ENCODE data around the gene UGT8.
"Not testable (repeated sequence)": the region's sequence is repeated elsewhere in the genome, so short reads cannot be mapped to it uniquely, and the experiment has no call there.

Gene UGT8

DNA sequence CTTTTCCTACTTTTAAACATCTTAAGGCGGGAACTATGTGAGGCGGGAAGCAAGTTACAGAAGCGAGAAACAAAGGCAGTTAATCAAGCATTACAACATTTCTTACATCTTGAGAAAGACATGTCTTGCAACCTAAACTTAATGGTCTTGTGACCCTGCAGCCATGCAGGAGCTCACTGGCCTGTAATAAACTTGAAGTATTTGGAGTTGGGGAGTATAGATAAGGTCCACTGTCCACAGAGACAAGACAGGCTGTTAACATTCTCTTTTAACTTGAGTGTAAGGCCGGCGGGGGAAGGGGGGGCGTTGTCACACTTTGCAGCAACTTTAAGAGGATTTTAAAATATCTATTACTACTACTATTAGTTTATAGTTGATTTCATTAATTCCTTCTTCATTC lies 10.3 kb upstream of the UGT8 start:
- TF ChIP-seq POU2F2 (IDR thresholded peaks at IDR 0.05; ENCODE audit: low read depth, low read length) = no peak
- TF ChIP-seq TAF1 (IDR thresholded peaks at IDR 0.05; ENCODE audit: low read depth, low read length) = no peak
- no peak for TF ChIP-seq SPI1 (IDR thresholded peaks at IDR 0.05; ENCODE audit: low read depth, low read length)
- no peak for TF ChIP-seq POLR2A (IDR thresholded peaks at IDR 0.05; ENCODE audit: low read depth, low read length)
- TF ChIP-seq PAX5 (IDR thresholded peaks at IDR 0.05; ENCODE audit: insufficient read depth, low read length, severe bottlenecking) = no peak
- no peak for TF ChIP-seq POLR2AphosphoS5 (IDR thresholded peaks at IDR 0.05; ENCODE audit: low read depth, low read length)
- DNase-seq (ENCODE audit: insufficient read length, low spot score) (no peak), FAIRE-seq (no peak)

DNA sequence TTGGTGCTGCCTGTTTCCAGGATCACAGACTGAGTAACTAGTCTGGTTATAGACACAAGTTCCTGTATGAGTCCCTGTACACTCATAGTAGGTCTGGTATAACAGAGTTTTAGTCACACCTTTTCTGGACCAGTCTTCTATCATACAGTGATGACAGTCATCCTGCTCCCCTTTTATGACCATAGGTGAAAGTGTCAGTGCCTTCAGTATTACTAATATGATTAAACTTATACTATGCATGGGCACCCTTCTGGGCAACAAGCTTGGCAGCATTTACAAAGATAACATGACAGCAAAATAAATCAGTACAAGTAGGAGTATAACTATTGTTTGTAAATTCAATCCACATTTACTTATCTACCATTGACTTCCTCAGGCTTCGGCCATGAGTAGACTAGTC lies 8.2 kb upstream of the UGT8 start:
- not testable (repeated sequence) for DNase-seq (ENCODE audit: insufficient read length, low spot score); FAIRE-seq

DNA sequence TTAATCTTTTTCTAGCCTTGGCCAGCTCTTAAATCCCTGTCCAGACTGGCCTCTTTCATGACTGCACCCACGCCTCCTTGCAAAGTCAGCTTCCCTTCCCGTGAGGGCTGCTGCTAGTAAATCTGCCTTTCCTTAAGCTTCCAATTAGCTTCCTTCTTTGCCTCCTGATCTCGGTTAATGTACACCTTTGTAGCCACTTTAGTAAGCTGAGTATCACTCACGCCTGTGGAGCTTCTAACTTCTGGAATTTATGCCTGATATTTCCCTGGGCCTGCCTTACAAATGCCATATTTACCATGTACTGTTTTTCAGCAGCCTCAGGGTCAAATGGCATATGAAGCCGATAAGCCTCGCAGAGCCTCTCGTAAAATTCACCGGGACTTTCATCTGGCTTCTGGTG lies 5.1 kb upstream of the UGT8 start:
- TF ChIP-seq SPI1 (IDR thresholded peaks at IDR 0.05; ENCODE audit: low read depth, low read length) = no peak
- TF ChIP-seq PAX5 (IDR thresholded peaks at IDR 0.05; ENCODE audit: insufficient read depth, low read length, severe bottlenecking) = no peak
- no peak for TF ChIP-seq TAF1 (IDR thresholded peaks at IDR 0.05; ENCODE audit: low read depth, low read length)
- no peak for TF ChIP-seq POU2F2 (IDR thresholded peaks at IDR 0.05; ENCODE audit: low read depth, low read length)
- TF ChIP-seq POLR2AphosphoS5 (IDR thresholded peaks at IDR 0.05; ENCODE audit: low read depth, low read length) = no peak
- TF ChIP-seq POLR2A (IDR thresholded peaks at IDR 0.05; ENCODE audit: low read depth, low read length) = no peak
- FAIRE-seq = no peak

DNA sequence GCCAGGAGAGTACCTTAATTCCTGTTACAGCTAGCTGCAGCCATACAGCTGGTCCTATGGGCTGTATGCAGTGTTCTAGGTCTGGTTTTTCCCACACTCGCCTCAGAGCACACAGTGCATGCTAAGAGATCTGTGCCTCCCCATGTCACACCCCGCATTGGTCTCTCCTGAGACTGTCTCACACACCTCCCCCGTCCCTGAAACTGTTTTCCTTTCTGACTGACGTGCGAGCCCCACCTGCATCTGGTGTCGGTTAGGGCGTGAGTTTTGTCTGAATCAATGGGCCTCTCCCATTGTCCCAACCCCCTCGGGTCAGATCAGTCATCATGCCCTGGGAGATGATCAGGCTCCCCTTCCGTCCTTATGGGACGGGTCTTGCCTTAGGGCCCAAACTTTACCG lies 3.4 kb upstream of the UGT8 start:
- FAIRE-seq (no peak), DNase-seq (ENCODE audit: insufficient read length, low spot score) (no peak)
- TF ChIP-seq POLR2A (IDR thresholded peaks at IDR 0.05; ENCODE audit: low read depth, low read length) = no peak
- no peak for TF ChIP-seq POU2F2 (IDR thresholded peaks at IDR 0.05; ENCODE audit: low read depth, low read length)
- TF ChIP-seq SPI1 (IDR thresholded peaks at IDR 0.05; ENCODE audit: low read depth, low read length) = no peak
- TF ChIP-seq POLR2AphosphoS5 (IDR thresholded peaks at IDR 0.05; ENCODE audit: low read depth, low read length) = no peak
- no peak for TF ChIP-seq TAF1 (IDR thresholded peaks at IDR 0.05; ENCODE audit: low read depth, low read length)
- no peak for TF ChIP-seq PAX5 (IDR thresholded peaks at IDR 0.05; ENCODE audit: insufficient read depth, low read length, severe bottlenecking)

More for the DNA sequence above, 5.1 kb upstream of the UGT8 start:
- DNase-seq (ENCODE audit: insufficient read length, low spot score) = no peak

DNA sequence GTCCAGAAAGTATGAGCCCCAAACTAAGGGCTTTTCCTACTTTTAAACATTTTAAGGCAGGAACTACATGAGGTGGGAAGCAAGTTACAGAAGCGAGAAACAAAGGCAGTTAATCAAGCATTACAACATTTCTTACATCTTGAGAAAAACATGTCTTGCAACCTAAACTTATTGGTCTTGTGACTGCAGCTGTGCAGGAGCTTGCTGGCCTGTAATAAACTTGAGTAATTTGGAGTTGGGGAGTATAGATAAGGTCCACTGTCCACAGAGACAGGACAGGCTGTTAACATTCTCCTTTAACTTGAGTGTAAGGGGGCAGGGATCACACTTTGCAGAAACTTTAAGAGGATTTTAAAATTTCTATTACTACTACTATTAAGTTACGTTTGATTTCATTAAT lies 2.7 kb upstream of the UGT8 start:
- no peak for DNase-seq (ENCODE audit: insufficient read length, low spot score)
- TF ChIP-seq TAF1 (IDR thresholded peaks at IDR 0.05; ENCODE audit: low read depth, low read length) (no peak), POLR2AphosphoS5 (IDR thresholded peaks at IDR 0.05; ENCODE audit: low read depth, low read length) (no peak), POU2F2 (IDR thresholded peaks at IDR 0.05; ENCODE audit: low read depth, low read length) (no peak), POLR2A (IDR thresholded peaks at IDR 0.05; ENCODE audit: low read depth, low read length) (no peak), SPI1 (IDR thresholded peaks at IDR 0.05; ENCODE audit: low read depth, low read length) (no peak), PAX5 (IDR thresholded peaks at IDR 0.05; ENCODE audit: insufficient read depth, low read length, severe bottlenecking) (no peak)
- no peak for FAIRE-seq

DNA sequence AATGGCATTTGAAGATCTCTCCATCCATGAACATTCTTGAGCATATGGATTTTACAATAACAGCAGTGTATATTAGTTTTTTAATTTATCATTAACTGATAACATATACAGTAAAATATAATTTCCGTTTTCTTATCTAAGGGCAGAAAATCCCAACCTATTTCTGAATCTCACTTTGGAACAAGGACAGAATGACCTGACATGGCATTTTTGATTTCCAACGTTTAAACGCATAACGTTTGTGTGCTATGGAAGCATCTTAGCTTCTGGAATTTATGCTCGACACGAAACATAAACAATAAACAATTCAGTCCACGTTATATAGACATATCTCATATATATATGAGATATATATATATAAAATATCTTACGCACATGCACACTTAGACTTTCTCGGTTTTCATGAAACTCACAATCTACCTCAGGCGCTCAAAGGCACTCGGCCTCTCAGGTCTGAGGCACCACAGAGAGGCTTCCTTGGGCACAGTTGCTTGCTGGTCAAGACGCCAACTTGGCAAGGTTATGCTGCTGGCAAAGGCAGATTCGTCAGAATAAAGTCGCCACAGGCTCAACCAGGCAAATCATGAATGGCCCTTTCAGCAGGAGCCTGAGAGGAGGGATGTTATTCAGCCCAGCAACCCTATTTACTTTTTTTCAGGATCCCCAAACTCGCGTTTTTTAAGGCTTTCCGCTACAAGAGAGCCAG lies 1.0 kb upstream of the UGT8 start:
- DNase-seq (ENCODE audit: insufficient read length, low spot score) (no peak), FAIRE-seq (peak; percentile 20)
- TF ChIP-seq SPI1 (IDR thresholded peaks at IDR 0.05; ENCODE audit: low read depth, low read length) (no peak), POLR2A (IDR thresholded peaks at IDR 0.05; ENCODE audit: low read depth, low read length) (no peak), TAF1 (IDR thresholded peaks at IDR 0.05; ENCODE audit: low read depth, low read length) (no peak), POU2F2 (IDR thresholded peaks at IDR 0.05; ENCODE audit: low read depth, low read length) (no peak), PAX5 (IDR thresholded peaks at IDR 0.05; ENCODE audit: insufficient read depth, low read length, severe bottlenecking) (no peak), POLR2AphosphoS5 (IDR thresholded peaks at IDR 0.05; ENCODE audit: low read depth, low read length) (no peak)

DNA sequence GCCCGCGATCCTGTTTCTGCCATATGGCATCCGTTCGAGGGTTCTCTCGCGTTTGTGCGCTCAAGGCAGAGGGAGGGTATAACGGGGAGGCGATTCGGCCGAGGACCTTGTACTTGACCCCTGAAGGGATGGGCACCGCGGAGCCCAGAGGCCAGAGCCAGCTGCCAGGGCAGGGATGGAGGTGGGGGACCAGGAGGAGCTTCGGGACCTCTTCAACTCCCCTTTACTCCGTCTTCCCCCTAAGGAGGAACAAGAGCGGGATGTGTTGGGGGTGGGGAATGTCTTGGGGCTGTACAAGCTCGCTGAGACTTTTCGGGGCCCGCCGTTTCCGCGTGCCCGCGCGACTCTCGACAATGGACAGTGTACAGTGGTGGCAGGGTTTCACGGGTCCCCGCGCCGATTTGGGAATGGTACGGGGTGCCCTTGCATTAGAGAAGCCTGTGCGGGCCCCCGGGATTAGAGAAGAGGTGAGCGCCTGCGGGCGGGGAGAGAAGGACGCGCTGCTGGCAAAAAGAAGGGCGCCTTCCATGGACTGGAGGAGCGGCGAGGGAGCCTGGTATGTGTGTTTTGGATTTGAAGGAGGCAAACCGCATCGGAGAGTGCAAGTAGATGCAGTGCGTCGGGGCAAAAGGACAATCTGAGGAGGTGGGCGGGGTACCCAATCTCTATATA lies 760 bp downstream of the UGT8 start:
- FAIRE-seq = peak; percentile 68
- no peak for DNase-seq (ENCODE audit: insufficient read length, low spot score)
- TF ChIP-seq TAF1 (IDR thresholded peaks at IDR 0.05; ENCODE audit: low read depth, low read length) = no peak
- TF ChIP-seq SPI1 (IDR thresholded peaks at IDR 0.05; ENCODE audit: low read depth, low read length) = no peak
- no peak for TF ChIP-seq PAX5 (IDR thresholded peaks at IDR 0.05; ENCODE audit: insufficient read depth, low read length, severe bottlenecking)
- TF ChIP-seq POLR2A (IDR thresholded peaks at IDR 0.05; ENCODE audit: low read depth, low read length) = no peak
- TF ChIP-seq POU2F2 (IDR thresholded peaks at IDR 0.05; ENCODE audit: low read depth, low read length) = no peak
- no peak for TF ChIP-seq POLR2AphosphoS5 (IDR thresholded peaks at IDR 0.05; ENCODE audit: low read depth, low read length)

DNA sequence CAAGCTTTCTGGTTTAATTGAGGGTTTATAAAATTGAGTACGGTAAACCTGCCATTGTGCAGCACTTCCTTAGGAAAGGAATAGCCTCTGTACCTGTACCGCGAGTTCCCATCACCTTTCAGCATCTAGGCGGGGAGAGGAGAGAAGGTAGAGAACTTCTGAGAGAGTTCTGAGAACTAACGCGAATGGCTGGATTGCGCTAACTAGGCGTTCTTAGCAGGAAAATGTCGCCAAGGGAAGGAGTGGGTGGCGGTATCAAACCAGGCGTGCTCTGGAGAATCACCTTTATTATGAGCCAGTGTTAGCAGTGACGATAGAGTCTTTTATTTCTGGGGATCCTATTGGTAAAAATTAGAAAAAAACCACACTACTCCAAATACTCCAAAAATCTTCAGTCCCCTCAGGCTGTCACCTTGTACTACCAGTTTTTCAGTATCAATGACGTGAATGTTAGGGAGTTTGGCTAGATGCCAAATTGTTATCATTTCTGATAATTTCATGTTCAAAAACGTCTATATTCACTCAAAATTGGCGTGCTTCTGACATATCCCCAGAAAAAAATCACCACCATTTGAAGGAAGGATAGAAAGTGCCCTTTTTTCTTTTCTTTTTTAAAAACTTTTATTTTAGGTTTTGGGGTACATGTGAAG lies 1.4 kb downstream of the UGT8 start:
- TF ChIP-seq SPI1 (IDR thresholded peaks at IDR 0.05; ENCODE audit: low read depth, low read length) (no peak), POLR2A (IDR thresholded peaks at IDR 0.05; ENCODE audit: low read depth, low read length) (no peak), PAX5 (IDR thresholded peaks at IDR 0.05; ENCODE audit: insufficient read depth, low read length, severe bottlenecking) (no peak)
- DNase-seq (ENCODE audit: insufficient read length, low spot score) (no peak), FAIRE-seq (no peak)

DNA sequence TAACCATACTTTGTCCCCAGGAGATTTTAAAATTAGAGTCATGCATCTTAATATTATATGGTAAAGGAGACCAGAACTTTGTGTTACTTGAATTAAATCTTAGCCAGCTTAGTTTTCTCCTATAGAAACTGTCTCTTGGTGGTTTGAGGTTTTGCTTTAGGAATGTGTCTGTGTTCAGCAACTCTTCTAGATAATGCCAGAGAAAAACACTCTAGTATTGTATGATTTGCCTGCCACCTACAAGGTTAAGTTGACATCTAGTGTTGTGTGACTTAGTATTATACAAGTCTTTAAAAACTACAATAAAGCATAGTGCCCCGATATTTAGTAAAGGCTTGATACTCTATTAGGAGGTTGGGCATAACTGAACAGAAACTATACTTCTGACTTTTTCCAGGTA lies 2.1 kb downstream of the UGT8 start:
- FAIRE-seq (no peak), DNase-seq (ENCODE audit: insufficient read length, low spot score) (no peak)
- TF ChIP-seq TAF1 (IDR thresholded peaks at IDR 0.05; ENCODE audit: low read depth, low read length) = no peak
- no peak for TF ChIP-seq PAX5 (IDR thresholded peaks at IDR 0.05; ENCODE audit: insufficient read depth, low read length, severe bottlenecking)
- TF ChIP-seq SPI1 (IDR thresholded peaks at IDR 0.05; ENCODE audit: low read depth, low read length) = no peak
- TF ChIP-seq POLR2AphosphoS5 (IDR thresholded peaks at IDR 0.05; ENCODE audit: low read depth, low read length) = no peak
- no peak for TF ChIP-seq POLR2A (IDR thresholded peaks at IDR 0.05; ENCODE audit: low read depth, low read length)
- no peak for TF ChIP-seq POU2F2 (IDR thresholded peaks at IDR 0.05; ENCODE audit: low read depth, low read length)
